DMS79 treated with DMSO at 0.1 percent for 48 hours (cell line): Measurements from ENCODE around the gene SGPP1.
A peak's percentile ranks its signal among the peaks of the same experiment; 100 is the strongest.
"Not testable (repeated sequence)": the region's sequence is repeated elsewhere in the genome, so short reads cannot be mapped to it uniquely, and the experiment has no call there.

Experiments used
- DNase-seq: peaks from one replicate; lab custom pipeline; 2025; lab: John Stamatoyannopoulos, UW

The SGPP1 gene

GRCh38 chr14:63726499-63726898 is 1.4 kb downstream of the SGPP1 start:
- DNase-seq = no peak

DNA sequence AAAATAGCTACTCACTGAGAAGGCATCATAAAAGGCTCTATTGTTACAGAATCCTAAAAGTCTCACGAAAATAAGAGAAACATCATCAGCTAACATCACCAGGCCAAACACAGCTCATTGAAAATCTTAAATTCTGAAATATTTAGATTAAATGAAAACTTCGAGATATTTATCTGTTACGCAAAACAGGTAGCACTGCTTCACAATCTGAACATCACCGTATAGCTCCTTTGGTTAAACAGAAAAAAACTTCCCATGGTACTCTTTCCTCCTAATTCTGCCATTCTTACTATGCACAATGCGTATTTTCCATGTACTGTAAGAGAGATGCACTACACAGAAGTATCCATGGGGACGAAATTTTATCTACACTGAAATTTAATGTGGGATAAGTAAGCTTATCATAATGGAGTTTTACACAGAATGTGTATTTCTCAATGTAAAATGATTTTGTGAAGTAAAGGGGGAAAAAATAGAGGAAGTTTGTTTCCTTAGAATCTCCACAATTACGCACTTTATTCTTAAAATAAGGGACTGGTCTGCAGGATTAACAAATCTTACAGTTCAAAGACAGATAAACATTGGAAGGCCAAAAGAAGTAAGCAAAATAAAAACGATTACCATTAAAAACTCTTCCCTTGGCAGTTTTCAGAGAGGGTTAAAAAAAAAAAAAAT is 1.9 kb downstream of the SGPP1 start:
- no peak for DNase-seq

DNA sequence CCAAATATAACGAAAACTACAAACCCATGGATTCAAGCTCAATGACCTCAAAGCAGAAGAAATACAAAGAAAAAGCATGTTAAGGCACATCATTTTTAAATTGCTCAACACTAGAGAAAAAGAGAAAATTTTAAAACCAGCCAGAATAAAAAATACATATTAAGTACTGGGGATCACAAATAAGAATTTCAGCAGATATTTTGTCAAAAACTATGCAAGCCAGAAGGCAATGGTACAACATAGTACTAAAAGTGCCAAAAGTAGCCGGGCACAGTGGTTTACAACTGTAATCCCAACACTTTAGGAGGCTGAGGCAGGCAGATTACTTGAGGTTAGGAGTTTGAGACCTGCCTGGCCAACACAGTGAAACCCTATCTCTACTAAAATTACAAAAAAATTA is 10.2 kb downstream of the SGPP1 start:
- peak; percentile 52 for DNase-seq

DNA sequence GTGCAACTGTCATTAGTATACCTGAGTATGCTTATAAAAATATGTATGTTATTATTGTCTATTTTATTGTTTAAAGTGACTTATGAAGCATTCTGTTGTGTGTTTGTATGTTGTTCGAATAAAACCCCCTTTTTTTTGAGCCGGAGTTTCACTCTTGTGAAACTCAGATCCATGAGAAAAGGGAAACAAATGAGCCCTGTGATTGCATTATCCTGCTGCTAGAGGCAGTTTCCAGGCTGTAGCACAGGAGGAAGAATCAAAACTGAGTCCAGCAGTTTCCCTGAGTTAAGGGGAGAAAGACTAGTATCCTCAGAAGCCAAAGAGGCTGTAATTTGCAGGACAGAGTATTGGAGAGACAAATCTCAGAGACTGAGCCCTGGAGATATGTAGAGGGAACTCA is 12.5 kb downstream of the SGPP1 start:
- no peak for DNase-seq

GRCh38 chr14:63713764-63714163 is 14.1 kb downstream of the SGPP1 start:
- DNase-seq = no peak

DNA sequence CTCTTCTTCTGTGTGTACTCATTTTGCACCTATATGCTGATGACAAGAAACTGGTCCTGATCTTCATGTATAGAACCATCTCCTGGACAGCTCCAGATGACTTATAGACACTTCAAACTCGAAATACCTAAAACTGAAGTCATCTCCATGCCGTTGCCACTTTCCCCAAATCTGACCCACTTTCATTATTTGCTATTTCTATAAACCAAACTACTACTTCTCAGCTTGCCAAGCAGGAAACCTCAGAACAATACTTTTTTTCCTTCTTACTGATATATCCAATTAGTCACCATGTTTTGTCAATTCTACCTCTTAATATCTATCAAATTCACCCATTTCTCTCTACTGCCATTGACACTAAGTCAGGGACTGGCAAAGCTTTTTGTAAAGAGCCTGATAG is 14.8 kb downstream of the SGPP1 start:
- DNase-seq = no peak

GRCh38 chr14:63712123-63712522 is 15.7 kb downstream of the SGPP1 start:
- DNase-seq = no peak

GRCh38 chr14:63710497-63710896 is 17.4 kb downstream of the SGPP1 start:
- DNase-seq = no peak

GRCh38 chr14:63709589-63709988 is 18.3 kb downstream of the SGPP1 start:
- no peak for DNase-seq

GRCh38 chr14:63707216-63707615 is 20.6 kb downstream of the SGPP1 start:
- DNase-seq = no peak

DNA sequence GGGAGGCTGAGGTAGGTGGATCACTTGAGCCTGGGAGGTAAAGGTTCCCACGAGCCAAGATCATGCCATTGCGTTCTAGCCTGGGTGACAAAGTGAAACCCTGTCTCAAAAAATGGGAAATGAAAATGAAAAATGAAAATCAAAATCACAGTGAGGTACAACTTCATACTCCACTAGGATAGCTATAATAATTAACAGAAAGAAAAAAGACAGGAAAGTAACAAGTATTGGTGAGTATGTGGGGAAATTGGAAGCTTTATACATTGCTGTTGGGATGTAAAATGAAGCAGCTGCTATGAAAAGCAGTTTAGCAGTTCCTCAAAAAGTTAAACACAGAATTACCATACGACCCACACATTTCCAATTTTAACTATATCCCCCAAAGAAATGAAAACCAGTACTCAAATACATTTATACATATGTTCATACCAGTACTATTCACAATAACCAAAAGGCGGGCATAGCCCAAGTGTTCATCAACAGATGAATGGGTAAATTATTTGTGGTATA is 22.2 kb downstream of the SGPP1 start:
- no peak for DNase-seq

- DNase-seq = not testable (repeated sequence)
Observed at GRCh38 chr14:63702530-63702929, 25.3 kb downstream of the SGPP1 start.

GRCh38 chr14:63701606-63702299 is 26.1 kb downstream of the SGPP1 start:
- DNase-seq = no peak

DNA sequence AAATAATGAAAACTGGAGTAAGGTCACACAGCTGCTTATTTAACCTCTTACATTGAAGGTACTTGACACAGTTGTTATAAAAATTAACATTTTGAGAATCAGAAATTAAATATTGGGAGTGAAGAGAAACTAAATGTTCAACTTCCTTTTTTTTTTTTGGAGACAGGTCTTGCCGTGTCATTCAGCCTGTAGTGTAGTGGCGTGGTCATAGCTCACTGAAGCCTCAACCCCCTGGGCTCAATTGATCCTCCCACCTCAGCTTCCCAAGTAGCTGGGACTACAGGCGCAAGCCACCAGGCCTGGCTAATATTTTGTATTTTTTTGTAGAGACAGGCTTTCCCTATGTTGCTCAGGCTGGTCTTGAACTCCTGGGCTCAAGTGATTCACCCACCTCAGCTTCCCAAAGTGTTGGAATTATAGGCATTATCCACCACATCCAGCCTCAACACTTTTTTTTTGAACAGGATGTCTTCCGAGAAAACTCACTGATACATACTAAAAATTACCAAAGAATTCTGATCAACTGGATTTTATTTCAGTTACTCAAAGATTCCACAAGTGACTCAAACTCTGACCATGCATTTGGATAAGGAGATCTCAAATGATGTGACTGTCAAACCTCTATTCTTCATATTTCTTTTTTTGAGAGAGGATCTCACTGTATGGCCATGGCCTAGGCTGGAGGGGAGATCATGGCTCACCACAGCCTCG is 35.4 kb downstream of the SGPP1 start:
- DNase-seq = no peak

GRCh38 chr14:63689132-63689531 is 38.7 kb downstream of the SGPP1 start:
- DNase-seq = no peak

GRCh38 chr14:63686926-63687325 is 40.9 kb downstream of the SGPP1 start:
- DNase-seq = no peak

DNA sequence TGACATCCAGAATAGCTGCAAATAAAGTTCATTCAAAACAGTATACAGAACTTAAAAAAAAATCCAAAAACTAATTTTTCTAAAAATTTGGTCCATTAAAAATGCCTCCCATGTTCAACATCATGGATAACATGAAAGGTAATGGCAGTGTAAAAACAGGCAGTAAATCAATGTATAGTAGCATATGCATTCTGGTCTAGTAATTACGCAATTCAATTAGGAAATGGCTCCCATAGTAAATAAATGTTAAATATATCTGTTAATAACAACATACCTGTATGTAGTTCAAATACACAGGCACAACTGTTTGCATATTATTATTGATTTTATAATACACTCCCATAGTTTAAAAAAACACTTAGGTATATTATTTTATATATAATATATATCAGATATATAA is 42.5 kb downstream of the SGPP1 start:
- no peak for DNase-seq

DNA sequence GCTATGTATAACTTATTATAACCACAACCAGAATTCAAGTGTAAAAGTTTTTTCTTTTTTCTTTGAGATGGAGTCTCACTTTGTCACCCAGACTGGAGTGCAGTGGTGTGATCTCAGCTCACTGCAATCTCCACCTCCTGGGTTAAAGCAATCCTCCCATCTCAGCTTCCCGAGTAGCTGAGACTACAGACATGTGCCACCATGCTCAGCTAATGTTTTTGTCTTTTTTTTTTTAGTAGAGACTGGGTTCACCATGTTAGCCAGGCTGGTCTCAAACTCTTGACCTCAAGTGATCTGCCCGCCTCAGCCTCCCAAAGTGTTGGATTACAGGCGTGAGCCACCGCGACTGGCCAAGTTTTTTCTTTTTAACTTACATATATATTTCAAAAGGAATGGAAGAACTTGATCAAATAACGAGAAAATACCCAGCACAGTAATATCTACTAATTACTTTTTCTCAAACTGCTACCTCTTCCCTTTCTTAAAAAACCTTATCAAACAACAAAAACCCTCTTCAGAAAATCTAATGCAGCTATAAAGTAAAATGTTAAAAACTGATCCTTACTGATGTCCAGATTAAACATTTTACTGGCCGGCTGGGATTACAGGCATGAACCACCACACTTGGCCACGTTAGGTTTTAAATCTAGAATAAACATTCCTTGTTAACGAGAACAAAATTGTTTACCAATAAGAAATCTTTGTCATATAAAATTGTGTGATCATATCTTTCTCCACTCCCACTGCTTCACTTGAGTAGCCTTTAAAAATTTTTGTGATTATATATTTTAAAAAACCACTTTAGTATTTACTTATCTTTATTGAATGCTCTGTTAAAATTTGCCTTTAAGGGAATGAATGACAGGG is 44.9 kb downstream of the SGPP1 start:
- no peak for DNase-seq

DNA sequence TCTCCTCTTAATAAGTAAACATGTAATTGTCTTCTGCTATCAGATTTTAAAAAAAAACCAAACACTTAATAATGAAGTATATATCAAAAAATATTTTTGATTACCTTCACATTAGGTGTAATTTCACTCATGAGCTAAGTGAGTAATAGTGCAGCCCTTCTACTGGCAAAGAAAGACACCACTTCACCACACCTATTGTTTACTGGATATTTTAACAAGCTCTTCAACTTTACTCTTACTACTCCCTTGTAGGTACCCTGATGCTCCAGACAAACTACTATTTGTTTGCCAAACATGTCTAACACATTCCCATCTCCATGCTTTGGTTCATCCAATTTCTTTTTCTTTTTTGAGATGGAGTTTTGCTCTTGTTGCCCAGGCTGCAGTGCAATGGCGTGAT is 49.3 kb downstream of the SGPP1 start:
- no peak for DNase-seq

- DNase-seq = no peak
Observed at GRCh38 chr14:63677891-63678379, 49.9 kb downstream of the SGPP1 start.

DNA sequence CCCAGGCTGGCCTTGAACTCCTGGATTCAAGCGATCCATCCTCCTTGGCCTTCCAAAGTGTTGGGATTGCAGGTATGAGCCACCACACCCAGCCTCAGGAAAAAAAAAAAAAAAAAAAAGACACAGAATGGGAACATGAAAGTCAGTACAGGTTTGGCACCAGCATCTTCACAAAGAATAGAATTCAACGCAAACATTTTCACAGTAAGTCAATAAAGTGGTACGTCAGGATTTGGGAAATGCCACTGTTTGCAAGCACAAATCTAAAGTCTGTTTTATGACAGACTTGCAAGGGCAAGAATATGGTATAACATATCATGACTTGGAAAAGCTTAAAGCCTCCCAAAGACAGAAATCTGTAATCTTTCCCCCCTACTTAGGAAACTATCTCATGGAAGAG is 51.2 kb downstream of the SGPP1 start:
- DNase-seq = no peak
